NCI-H2227 (cell line): ENCODE data around the gene TBL1X.

Experiments
- DNase-seq: peaks from one replicate; lab custom pipeline; 2025; ENCODE audit not compliant: unreplicated experiment; lab: John Stamatoyannopoulos, UW

Gene TBL1X

GRCh38 chrX:9698576-9698975 lies 233.7 kb downstream of the TBL1X start:
- DNase-seq: no peak

- DNase-seq: no peak
Measured at GRCh38 chrX:9700555-9700954, 235.7 kb downstream of the TBL1X start.

GRCh38 chrX:9701790-9702189 lies 236.9 kb downstream of the TBL1X start:
- DNase-seq: no peak

- DNase-seq: no peak
Measured at GRCh38 chrX:9703406-9703805, 238.5 kb downstream of the TBL1X start.

GRCh38 chrX:9704876-9705465 lies 240.1 kb downstream of the TBL1X start:
- no peak for DNase-seq

- no peak for DNase-seq
Measured at GRCh38 chrX:9706421-9706820, 241.6 kb downstream of the TBL1X start.

- DNase-seq: no peak
Measured at GRCh38 chrX:9707306-9708033, 242.6 kb downstream of the TBL1X start.

- no peak for DNase-seq
Measured at GRCh38 chrX:9708086-9708485, 243.2 kb downstream of the TBL1X start.

GRCh38 chrX:9708923-9709553 lies 244.2 kb downstream of the TBL1X start:
- DNase-seq: peak; percentile 88

- DNase-seq: no peak
Measured at GRCh38 chrX:9710332-9710731, 245.5 kb downstream of the TBL1X start.

GRCh38 chrX:9717376-9717775 lies 252.5 kb downstream of the TBL1X start:
- DNase-seq: no peak

GRCh38 chrX:9724711-9725110 lies 259.9 kb downstream of the TBL1X start:
- DNase-seq: no peak

- DNase-seq: no peak
Measured at GRCh38 chrX:9728261-9728660, 263.4 kb downstream of the TBL1X start.

GRCh38 chrX:9729171-9729885 lies 264.5 kb downstream of the TBL1X start:
- no peak for DNase-seq

- no peak for DNase-seq
Measured at GRCh38 chrX:9730078-9730477, 265.2 kb downstream of the TBL1X start.

- no peak for DNase-seq
Measured at GRCh38 chrX:9730752-9731151, 265.9 kb downstream of the TBL1X start.

- DNase-seq: no peak
Measured at GRCh38 chrX:9737363-9737762, 272.5 kb downstream of the TBL1X start.

- no peak for DNase-seq
Measured at GRCh38 chrX:9738151-9738550, 273.3 kb downstream of the TBL1X start.

GRCh38 chrX:9739130-9739529 lies 274.3 kb downstream of the TBL1X start:
- DNase-seq: no peak

- DNase-seq: no peak
Measured at GRCh38 chrX:9745417-9746115, 280.7 kb downstream of the TBL1X start.
